Calu3 (cell line): Measurements from ENCODE around the gene CRIP2. TPM values are rescaled to one million over a fixed set of nuclear protein-coding genes. Genes with fewer than 3 reads are reported as not detected.

Experiments
- BruUV-seq: library from RNA; stranded (reverse); fragments of 400-500 nt; replicated peaks from 2 replicates; lab custom pipeline; 2021; lab: Mats Ljungman, UMichigan
- CTCF ChIA-PET: fragments of 300-600 bp; sonication (Branson Sonifier 250); formaldehyde crosslinking; loops from one replicate; lab custom pipeline; 2022; ENCODE audit warnings: antibody characterized with exemption; lab: Charles Lee
- DNase-seq: peaks from one replicate; pipeline ENCODE4 v3.0.0; 2022
- H3K27ac Mint-ChIP-seq: one replicate; pipeline ENCODE4 v1.8.0; 2022; ENCODE audit warnings: mixed read lengths; ENCODE audit not compliant: unreplicated experiment
- H3K27me3 Mint-ChIP-seq: one replicate; pipeline ENCODE4 v1.8.0; 2022; ENCODE audit warnings: mixed read lengths; ENCODE audit not compliant: unreplicated experiment
- H3K36me3 Mint-ChIP-seq: one replicate; pipeline ENCODE4 v1.8.0; 2022; ENCODE audit warnings: mild to moderate bottlenecking, moderate library complexity, mixed read lengths; ENCODE audit not compliant: insufficient read depth, unreplicated experiment
- H3K4me1 Mint-ChIP-seq: one replicate; pipeline ENCODE4 v1.8.0; 2022; ENCODE audit warnings: mild to moderate bottlenecking, low read depth, mixed read lengths; ENCODE audit not compliant: unreplicated experiment
- H3K4me3 Mint-ChIP-seq: one replicate; pipeline ENCODE4 v1.8.0; 2022; ENCODE audit warnings: mild to moderate bottlenecking, low read depth, moderate library complexity, mixed read lengths; ENCODE audit not compliant: unreplicated experiment
- H3K9me3 Mint-ChIP-seq: one replicate; pipeline ENCODE4 v1.8.0; 2022; ENCODE audit warnings: low read depth, mixed read lengths; ENCODE audit not compliant: unreplicated experiment
- intact Hi-C: fragments of 100-400 bp; cut with micrococcal nuclease; formaldehyde crosslinking; loops from one replicate; pipeline ENCODE4 v1.10.0; 2022; ENCODE audit not compliant: unreplicated experiment
- total RNA-seq: library from RNA; stranded (reverse); gene quantifications from 2 replicates; pipeline ENCODE4 v1.2.3, GENCODE V29; 2022
- TF ChIP-seq, protein P1 (sequence below): fragments of 200-600 bp; IDR thresholded peaks from one replicate; pipeline ENCODE4 v1.8.0; 2022; ENCODE audit warnings: antibody characterized with exemption; ENCODE audit not compliant: unreplicated experiment

Gene CRIP2
- total RNA-seq, 1 experiment from 2014 or later: 70.1 TPM

DNA sequence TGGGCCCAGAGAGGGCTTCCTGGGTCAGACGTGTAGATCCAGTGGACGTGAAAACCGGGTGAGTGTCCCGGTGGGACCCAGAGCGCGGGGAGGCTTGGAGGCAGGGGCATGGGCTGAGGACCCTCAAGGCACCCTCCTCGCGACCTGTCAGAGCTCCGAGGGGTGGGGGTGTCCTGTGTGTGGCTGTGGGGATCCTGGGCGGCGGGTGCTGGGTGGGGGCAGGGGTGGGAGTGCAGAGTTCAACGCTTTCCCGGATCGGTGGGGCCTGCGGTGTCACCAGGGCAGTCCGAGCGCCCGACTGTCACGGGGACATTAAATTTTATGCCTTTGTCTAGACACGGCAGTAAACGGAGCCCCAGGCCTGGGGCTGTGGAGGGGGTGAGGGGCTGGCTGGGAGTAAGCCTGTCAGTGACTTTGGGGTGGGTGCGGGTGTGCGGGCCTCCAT is 52.8 kb downstream of the CRIP2 start:
- BruUV-seq: no TSS peak
- Mint-ChIP-seq H3K9me3 (no peaks in the 10 kb centered on the region), H3K27me3 (peaks cover 46% of the 10 kb centered on the region), H3K36me3 (peaks cover 26% of the 10 kb centered on the region), H3K4me1 (no peaks in the 10 kb centered on the region), H3K27ac (no peak overlapping the region), H3K4me3 (peak overlapping the region; percentile 55)
- TF ChIP-seq, protein P1, sequence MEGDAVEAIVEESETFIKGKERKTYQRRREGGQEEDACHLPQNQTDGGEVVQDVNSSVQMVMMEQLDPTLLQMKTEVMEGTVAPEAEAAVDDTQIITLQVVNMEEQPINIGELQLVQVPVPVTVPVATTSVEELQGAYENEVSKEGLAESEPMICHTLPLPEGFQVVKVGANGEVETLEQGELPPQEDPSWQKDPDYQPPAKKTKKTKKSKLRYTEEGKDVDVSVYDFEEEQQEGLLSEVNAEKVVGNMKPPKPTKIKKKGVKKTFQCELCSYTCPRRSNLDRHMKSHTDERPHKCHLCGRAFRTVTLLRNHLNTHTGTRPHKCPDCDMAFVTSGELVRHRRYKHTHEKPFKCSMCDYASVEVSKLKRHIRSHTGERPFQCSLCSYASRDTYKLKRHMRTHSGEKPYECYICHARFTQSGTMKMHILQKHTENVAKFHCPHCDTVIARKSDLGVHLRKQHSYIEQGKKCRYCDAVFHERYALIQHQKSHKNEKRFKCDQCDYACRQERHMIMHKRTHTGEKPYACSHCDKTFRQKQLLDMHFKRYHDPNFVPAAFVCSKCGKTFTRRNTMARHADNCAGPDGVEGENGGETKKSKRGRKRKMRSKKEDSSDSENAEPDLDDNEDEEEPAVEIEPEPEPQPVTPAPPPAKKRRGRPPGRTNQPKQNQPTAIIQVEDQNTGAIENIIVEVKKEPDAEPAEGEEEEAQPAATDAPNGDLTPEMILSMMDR: no peak
- CTCF ChIA-PET: no interaction called here
- DNase-seq: no peak
- intact Hi-C loops: no loop called here

DNA sequence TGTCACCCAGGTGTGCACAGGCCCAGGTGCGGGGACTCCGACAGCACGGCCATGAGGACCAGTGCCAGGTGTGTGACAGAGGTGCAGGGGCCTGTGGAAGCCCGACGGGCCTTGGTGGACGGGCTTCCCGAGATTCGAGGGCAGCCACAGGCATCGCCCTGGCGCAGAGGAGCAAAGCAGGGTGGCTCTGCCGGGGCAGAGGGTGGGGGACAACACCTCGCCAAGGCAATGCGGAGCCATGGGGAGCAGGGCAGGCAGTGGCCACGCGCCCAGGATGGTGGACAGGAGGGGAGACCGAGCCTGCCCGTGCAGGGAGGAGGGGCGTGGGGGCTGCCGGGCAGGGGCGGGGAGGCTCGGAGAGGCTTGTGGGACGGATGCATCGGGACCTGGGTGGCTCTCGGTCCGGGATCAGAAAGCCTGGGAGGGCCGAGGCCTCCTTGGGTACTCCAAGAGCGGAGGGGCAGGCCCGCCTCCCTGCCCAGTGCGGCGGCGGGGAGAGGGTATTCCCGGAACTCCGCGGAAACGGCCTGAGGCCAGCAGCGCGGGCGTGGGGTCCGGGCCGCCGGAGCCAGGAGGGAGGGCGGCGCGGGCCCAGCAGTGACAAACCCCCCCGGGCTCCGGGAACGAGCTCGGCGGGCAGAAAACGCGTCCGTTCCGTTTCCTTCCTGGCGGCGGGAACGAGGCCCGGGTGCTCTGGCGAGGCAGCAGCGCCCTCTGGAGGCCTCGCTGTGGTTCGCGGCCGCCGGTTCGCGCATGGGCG is 53.4 kb downstream of the CRIP2 start:
- TF ChIP-seq, protein P1: peak; percentile 77
- intact Hi-C loops: no loop called here
- CTCF ChIA-PET: interaction anchor here (0.6 to 1.3 kb wide), 7 partner anchors 16 to 836 kb away, joined by 3 to 6 read pairs (median 4); no protein-coding TSS in a partner anchor
- Mint-ChIP-seq H3K27me3 (peaks cover 50% of the 10 kb centered on the region), H3K4me3 (peak overlapping the region; percentile 55), H3K36me3 (peaks cover 26% of the 10 kb centered on the region), H3K9me3 (no peaks in the 10 kb centered on the region), H3K27ac (no peak overlapping the region), H3K4me1 (no peaks in the 10 kb centered on the region)
- DNase-seq: peak; percentile 85
- no TSS peak for BruUV-seq

DNA sequence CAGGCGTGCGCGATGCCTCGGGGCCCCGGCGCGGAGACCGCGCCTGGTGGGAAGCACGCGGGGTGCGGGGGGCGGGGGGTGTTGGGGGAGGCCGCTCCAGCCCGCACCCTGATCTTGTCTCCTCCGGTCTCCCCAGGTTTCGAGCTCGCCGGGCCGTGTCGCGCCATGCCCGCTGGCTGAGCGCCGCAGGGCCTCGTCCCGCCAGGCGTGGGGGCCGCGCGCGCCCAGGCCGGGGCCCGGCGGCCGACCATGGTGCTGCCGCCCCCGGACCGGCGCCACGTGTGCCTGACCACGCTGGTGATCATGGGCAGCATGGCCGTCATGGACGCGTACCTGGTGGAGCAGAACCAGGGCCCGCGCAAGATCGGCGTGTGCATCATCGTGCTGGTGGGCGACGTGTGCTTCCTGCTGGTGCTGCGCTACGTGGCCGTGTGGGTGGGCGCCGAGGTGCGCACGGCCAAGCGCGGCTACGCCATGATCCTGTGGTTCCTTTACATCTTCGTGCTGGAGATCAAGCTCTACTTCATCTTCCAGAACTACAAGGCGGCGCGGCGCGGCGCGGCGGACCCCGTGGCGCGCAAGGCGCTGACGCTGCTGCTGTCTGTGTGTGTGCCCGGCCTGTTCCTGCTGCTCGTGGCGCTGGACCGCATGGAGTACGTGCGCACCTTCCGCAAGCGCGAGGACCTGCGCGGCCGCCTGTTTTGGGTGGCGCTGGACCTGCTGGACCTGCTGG is 54.1 kb downstream of the CRIP2 start:
- Mint-ChIP-seq H3K4me1 (no peaks in the 10 kb centered on the region), H3K4me3 (no peak overlapping the region), H3K36me3 (peaks cover 26% of the 10 kb centered on the region), H3K9me3 (no peaks in the 10 kb centered on the region), H3K27ac (no peak overlapping the region), H3K27me3 (peaks cover 55% of the 10 kb centered on the region)
- TF ChIP-seq, protein P1: no peak
- CTCF ChIA-PET: interaction anchor here (0.6 to 1.3 kb wide), 8 partner anchors 9 to 835 kb away, joined by 3 to 6 read pairs (median 4); no protein-coding TSS in a partner anchor
- BruUV-seq: no TSS peak
- intact Hi-C loops: no loop called here
- no peak for DNase-seq

DNA sequence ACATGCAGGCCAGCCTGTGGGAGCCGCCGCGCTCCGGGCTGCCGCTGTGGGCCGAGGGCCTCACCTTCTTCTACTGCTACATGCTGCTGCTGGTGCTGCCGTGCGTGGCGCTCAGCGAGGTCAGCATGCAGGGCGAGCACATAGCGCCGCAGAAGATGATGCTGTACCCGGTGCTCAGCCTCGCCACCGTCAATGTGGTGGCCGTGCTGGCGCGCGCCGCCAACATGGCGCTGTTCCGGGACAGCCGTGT is 54.6 kb downstream of the CRIP2 start:
- Mint-ChIP-seq H3K27me3 (peaks cover 55% of the 10 kb centered on the region), H3K27ac (no peak overlapping the region), H3K36me3 (peaks cover 26% of the 10 kb centered on the region), H3K4me1 (no peaks in the 10 kb centered on the region), H3K9me3 (no peaks in the 10 kb centered on the region), H3K4me3 (no peak overlapping the region)
- intact Hi-C loops: no loop called here
- BruUV-seq: no TSS peak
- DNase-seq: no peak
- TF ChIP-seq, protein P1: no peak
- CTCF ChIA-PET: interaction anchor here (0.6 kb wide), 1 partner anchor 10 kb away, joined by 4 read pairs; no protein-coding TSS in a partner anchor

Other genes with a start within 250 kb of the CRIP2 start
- 29.7 and 30.1 TPM in 2 replicates for gene BTBD6, start 226.3 kb upstream of the CRIP2 start, total RNA-seq
- 38.4 and 43.7 TPM in 2 replicates for gene BRF1, start 173.8 kb upstream of the CRIP2 start, total RNA-seq
- 71.8 and 77.3 TPM in 2 replicates for gene PACS2, start 160.1 kb upstream of the CRIP2 start, total RNA-seq
- 1.6 and 2.8 TPM in 2 replicates for gene TEX22, start 76.3 kb upstream of the CRIP2 start, total RNA-seq
- gene MTA1, start 55.0 kb upstream of the CRIP2 start, total RNA-seq: 161 and 168 TPM in 2 replicates
- gene CRIP1, start 12.1 kb downstream of the CRIP2 start, total RNA-seq: 7.1 and 13.2 TPM in 2 replicates
- 33.7 and 36.8 TPM in 2 replicates for gene TEDC1, start 16.4 kb downstream of the CRIP2 start, total RNA-seq
- 0.38 and 0.42 TPM in 2 replicates for gene TMEM121, start 51.8 kb downstream of the CRIP2 start, total RNA-seq